SK-N-SH (cell line): Measurements from ENCODE around the gene ABCG1. TPM values are rescaled to one million over a fixed set of nuclear protein-coding genes. Genes with fewer than 3 reads are reported as not detected.

ENCODE experiments used
- CTCF ChIA-PET: fragments of 300-600, 350-600 bp; formaldehyde crosslinking; extraction: SDS; loops from one replicate; lab custom pipeline; 2021; lab: Yijun Ruan, JAX
- POLR2A ChIA-PET: fragments of 350-600 bp; sonication (Branson Sonifier 250); formaldehyde crosslinking; extraction: SDS; loops from one replicate; lab custom pipeline; 2020; ENCODE audit warnings: antibody characterized with exemption, inconsistent platforms; lab: Yijun Ruan, JAX
- DNase-seq: peaks from one replicate; pipeline ENCODE4 v3.0.0; 2012
- H2AFZ ChIP-seq: fragments of 200-600 bp; sonication (generic); 2 replicates; pipeline ENCODE4 v1.8.1; 2016; ENCODE audit warnings: antibody characterized with exemption, mild to moderate bottlenecking, low read depth
- H3F3A ChIP-seq: fragments of 200-600 bp; sonication (generic); replicated peaks from 2 replicates; pipeline ENCODE3; 2016; ENCODE audit warnings: antibody characterized with exemption, mild to moderate bottlenecking; ENCODE audit not compliant: insufficient read depth
- H3K27ac ChIP-seq, 2 experiments: fragments of 200-500 bp in 1 of 2; fragments of 200-600 bp in 1 of 2; sonication (Bioruptor generic) in 1 of 2; sonication (generic), shearing (Covaris generic) in 1 of 2; 2 replicates each; pipeline versions ENCODE4 v1.5.1 to v1.6.1; 2014 to 2016; ENCODE audit warnings: low read depth in 2 of 2, inconsistent platforms in 1 of 2, low read length in 1 of 2, mild to moderate bottlenecking in 1 of 2, mixed read lengths in 1 of 2
- H3K27me3 ChIP-seq: fragments of 200-600 bp; sonication (generic), shearing (Covaris generic); 2 replicates; pipeline ENCODE4 v1.6.1; 2016; ENCODE audit warnings: mixed run types; ENCODE audit not compliant: insufficient read depth
- H3K36me3 ChIP-seq, 2 experiments: fragments of 200-500 bp in 1 of 2; fragments of 200-600 bp in 1 of 2; sonication (Bioruptor generic) in 1 of 2; sonication (generic) in 1 of 2; replicated peaks in 1 of 2; 2 replicates each; pipeline versions ENCODE3 to v1.5.1; 2014 to 2016; ENCODE audit warnings: low read length in 1 of 2, mild to moderate bottlenecking in 1 of 2; ENCODE audit not compliant: insufficient read depth in 2 of 2, control insufficient read depth in 1 of 2
- H3K4me1 ChIP-seq, 2 experiments: fragments of 200-500 bp in 1 of 2; fragments of 200-600 bp in 1 of 2; sonication (Bioruptor generic) in 1 of 2; sonication (generic), shearing (Covaris generic) in 1 of 2; 2 replicates each; pipeline versions ENCODE4 v1.5.1 to v1.6.1; 2014 to 2016; ENCODE audit warnings: low read depth in 1 of 2, low read length in 1 of 2, mixed run types in 1 of 2; ENCODE audit not compliant: insufficient read depth in 2 of 2, control insufficient read depth in 1 of 2
- H3K4me2 ChIP-seq: fragments of 200-600 bp; sonication (generic), shearing (Covaris generic); 2 replicates; pipeline ENCODE4 v1.6.1; 2017; ENCODE audit warnings: mixed run types
- H3K4me3 ChIP-seq, 2 experiments: fragments of 200-500 bp in 1 of 2; fragments of 200-600 bp in 1 of 2; sonication (Bioruptor generic) in 1 of 2; sonication (generic), shearing (Covaris generic) in 1 of 2; 2 replicates each; pipeline versions ENCODE4 v1.5.1 to v1.8.1; 2014 to 2016; ENCODE audit warnings: low read depth in 2 of 2, inconsistent platforms in 1 of 2, low read length in 1 of 2, mild to moderate bottlenecking in 1 of 2, mixed read lengths in 1 of 2, moderate library complexity in 1 of 2
- H3K79me2 ChIP-seq: fragments of 200-600 bp; sonication (generic); 2 replicates; pipeline ENCODE4 v1.8.1; 2017; ENCODE audit warnings: mild to moderate bottlenecking; ENCODE audit not compliant: insufficient read depth
- H3K9ac ChIP-seq: fragments of 200-600 bp; sonication (generic); 2 replicates; pipeline ENCODE4 v1.6.1; 2017; ENCODE audit warnings: mixed run types
- H3K9me2 ChIP-seq: fragments of 200-600 bp; sonication (generic); 2 replicates; pipeline ENCODE4 v1.6.1; 2017; ENCODE audit warnings: mixed run types
- H3K9me3 ChIP-seq: fragments of 200-600 bp; sonication (generic); 2 replicates; pipeline ENCODE4 v1.6.1; 2017; ENCODE audit warnings: mixed run types, mild to moderate bottlenecking, moderate library complexity
- H4K20me1 ChIP-seq: fragments of 200-600 bp; sonication (generic); 2 replicates; pipeline ENCODE4 v1.6.1; 2017; ENCODE audit warnings: mild to moderate bottlenecking, mixed run types; ENCODE audit not compliant: insufficient read depth
- EP300 ChIP-seq, 2 experiments: IDR thresholded peaks; 2 replicates each; pipeline versions ENCODE4 v1.4.0 to v1.6.1; 2012; ENCODE audit warnings: borderline replicate concordance in 1 of 2, low read depth in 1 of 2, low read length in 1 of 2
- FOSL2 ChIP-seq: IDR thresholded peaks from 2 replicates; pipeline ENCODE4 v1.4.0; 2012; ENCODE audit warnings: low read depth, mild to moderate bottlenecking, moderate library complexity, borderline replicate concordance
- FOXJ3 ChIP-seq: sonication (generic); formaldehyde crosslinking; IDR thresholded peaks from 2 replicates; pipeline ENCODE4 v1.5.1; 2020; ENCODE audit warnings: mild to moderate bottlenecking, missing genetic modification reagents
- GABPA ChIP-seq: IDR thresholded peaks from 2 replicates; pipeline ENCODE4 v1.4.0; 2012; ENCODE audit warnings: low read depth, mild to moderate bottlenecking
- MXI1 ChIP-seq: IDR thresholded peaks from 2 replicates; pipeline ENCODE4 v1.6.1; 2012; ENCODE audit warnings: mild to moderate bottlenecking, low read depth, low read length, improper control_type of control experiment
- RFX5 ChIP-seq: IDR thresholded peaks from 2 replicates; pipeline ENCODE4 v1.6.1; 2012; ENCODE audit warnings: mild to moderate bottlenecking, improper control_type of control experiment, low read length
- RXRA ChIP-seq: IDR thresholded peaks from 2 replicates; pipeline ENCODE4 v1.4.0; 2012; ENCODE audit warnings: low read depth, mild to moderate bottlenecking, borderline replicate concordance
- SIN3A ChIP-seq: IDR thresholded peaks from 2 replicates; pipeline ENCODE4 v1.6.1; 2012; ENCODE audit warnings: low read depth, mild to moderate bottlenecking, low read length, moderate library complexity, borderline replicate concordance
- TCF12 ChIP-seq: IDR thresholded peaks from 2 replicates; pipeline ENCODE4 v1.4.0; 2012
- TEAD4 ChIP-seq: IDR thresholded peaks from 2 replicates; pipeline ENCODE4 v1.4.0; 2012; ENCODE audit warnings: mild to moderate bottlenecking, borderline replicate concordance; ENCODE audit not compliant: insufficient read depth
- WGBS: methylation state at CpG from one replicate; pipeline ENCODE4 v1.1.6; 2017; ENCODE audit warnings: low lambda C conversion rate; 5-methylcytosine and 5-hydroxymethylcytosine counted together
- polyA plus RNA-seq, 3 experiments: library from polyadenylated mRNA; depleted of rRNA; stranded (reverse); fragments of >200 nt; gene quantifications; 2 replicates each; pipeline ENCODE4 v1.2.3, GENCODE V29; 2012
- TF ChIP-seq, protein P1 (sequence below): IDR thresholded peaks from 2 replicates; pipeline ENCODE4 v1.6.1; 2012; ENCODE audit warnings: mild to moderate bottlenecking, low read depth, low read length, moderate library complexity
- TF ChIP-seq, protein P2 (sequence below): IDR thresholded peaks from 2 replicates; pipeline ENCODE4; 2012

The ABCG1 gene
- polyA plus RNA-seq, 1 of the 3 experiments (the other 2 are of a cell fraction) = 0.07 TPM

DNA sequence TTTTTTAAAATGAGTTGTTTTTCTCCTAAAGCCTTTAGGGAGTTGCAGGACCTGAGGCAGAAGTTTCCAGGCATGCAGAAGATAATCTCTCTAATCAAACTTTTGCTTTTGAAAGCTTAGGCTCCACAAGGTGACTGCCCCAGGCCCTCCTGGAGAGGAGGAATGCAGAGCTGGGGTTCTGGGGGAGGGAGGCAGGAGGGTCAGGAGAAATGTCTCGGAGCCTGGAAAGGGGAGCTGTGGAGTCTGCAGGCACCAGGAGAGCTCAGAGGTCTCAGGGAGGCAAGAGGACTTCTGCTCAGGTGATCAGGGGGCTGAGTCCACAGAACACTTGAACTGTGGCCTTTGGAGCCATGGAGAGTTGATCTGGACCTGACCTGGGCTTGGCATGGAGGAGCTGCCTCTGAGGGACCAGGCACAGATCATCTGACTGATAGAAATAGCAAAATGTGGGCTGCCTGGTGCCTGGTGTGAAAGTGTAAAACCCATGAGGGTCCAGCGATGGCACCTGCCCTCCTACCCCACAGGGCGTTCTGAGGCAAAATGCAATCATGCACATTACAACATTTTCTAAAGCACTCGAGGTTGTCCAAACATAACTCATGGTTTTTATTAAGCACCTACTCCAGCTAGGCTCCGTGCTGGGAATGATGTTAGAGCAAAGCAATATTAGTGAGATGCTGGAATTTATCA lies 10.0 kb upstream of the ABCG1 start:
- Histone ChIP-seq H3K79me2 (no peaks in the 10 kb centered on the region), H3K27ac (no peak overlapping the region), H3K4me3 (no peak overlapping the region), H3K9me2 (no peaks in the 10 kb centered on the region), H3F3A (no peaks in the 10 kb centered on the region), H3K4me1 (no peaks in the 10 kb centered on the region; a peak in 1 of 4 replicates), H3K9ac (no peak overlapping the region), H3K36me3 (no peaks in the 10 kb centered on the region), H3K9me3 (no peaks in the 10 kb centered on the region), H3K4me2 (no peak overlapping the region), H4K20me1 (no peaks in the 10 kb centered on the region), H3K27me3 (no peaks in the 10 kb centered on the region), H2AFZ (no peak overlapping the region)
- no peak for DNase-seq
- TF ChIP-seq TEAD4 (no peak), RFX5 (no peak), RXRA (no peak), FOSL2 (no peak), SIN3A (no peak), MXI1 (no peak), TCF12 (no peak), GABPA (no peak), EP300 (IDR thresholded peaks at IDR 0.05; ENCODE audit: borderline replicate concordance in 1 of 2, low read depth in 1 of 2, low read length in 1 of 2) (no peak), FOXJ3 (CRISPR knock-in tag) (no peak)
- TF ChIP-seq, protein P1, sequence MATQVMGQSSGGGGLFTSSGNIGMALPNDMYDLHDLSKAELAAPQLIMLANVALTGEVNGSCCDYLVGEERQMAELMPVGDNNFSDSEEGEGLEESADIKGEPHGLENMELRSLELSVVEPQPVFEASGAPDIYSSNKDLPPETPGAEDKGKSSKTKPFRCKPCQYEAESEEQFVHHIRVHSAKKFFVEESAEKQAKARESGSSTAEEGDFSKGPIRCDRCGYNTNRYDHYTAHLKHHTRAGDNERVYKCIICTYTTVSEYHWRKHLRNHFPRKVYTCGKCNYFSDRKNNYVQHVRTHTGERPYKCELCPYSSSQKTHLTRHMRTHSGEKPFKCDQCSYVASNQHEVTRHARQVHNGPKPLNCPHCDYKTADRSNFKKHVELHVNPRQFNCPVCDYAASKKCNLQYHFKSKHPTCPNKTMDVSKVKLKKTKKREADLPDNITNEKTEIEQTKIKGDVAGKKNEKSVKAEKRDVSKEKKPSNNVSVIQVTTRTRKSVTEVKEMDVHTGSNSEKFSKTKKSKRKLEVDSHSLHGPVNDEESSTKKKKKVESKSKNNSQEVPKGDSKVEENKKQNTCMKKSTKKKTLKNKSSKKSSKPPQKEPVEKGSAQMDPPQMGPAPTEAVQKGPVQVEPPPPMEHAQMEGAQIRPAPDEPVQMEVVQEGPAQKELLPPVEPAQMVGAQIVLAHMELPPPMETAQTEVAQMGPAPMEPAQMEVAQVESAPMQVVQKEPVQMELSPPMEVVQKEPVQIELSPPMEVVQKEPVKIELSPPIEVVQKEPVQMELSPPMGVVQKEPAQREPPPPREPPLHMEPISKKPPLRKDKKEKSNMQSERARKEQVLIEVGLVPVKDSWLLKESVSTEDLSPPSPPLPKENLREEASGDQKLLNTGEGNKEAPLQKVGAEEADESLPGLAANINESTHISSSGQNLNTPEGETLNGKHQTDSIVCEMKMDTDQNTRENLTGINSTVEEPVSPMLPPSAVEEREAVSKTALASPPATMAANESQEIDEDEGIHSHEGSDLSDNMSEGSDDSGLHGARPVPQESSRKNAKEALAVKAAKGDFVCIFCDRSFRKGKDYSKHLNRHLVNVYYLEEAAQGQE = no peak
- TF ChIP-seq, protein P2, sequence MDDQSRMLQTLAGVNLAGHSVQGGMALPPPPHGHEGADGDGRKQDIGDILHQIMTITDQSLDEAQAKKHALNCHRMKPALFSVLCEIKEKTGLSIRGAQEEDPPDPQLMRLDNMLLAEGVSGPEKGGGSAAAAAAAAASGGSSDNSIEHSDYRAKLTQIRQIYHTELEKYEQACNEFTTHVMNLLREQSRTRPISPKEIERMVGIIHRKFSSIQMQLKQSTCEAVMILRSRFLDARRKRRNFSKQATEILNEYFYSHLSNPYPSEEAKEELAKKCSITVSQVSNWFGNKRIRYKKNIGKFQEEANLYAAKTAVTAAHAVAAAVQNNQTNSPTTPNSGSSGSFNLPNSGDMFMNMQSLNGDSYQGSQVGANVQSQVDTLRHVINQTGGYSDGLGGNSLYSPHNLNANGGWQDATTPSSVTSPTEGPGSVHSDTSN = no peak
- CTCF ChIA-PET = interaction anchor here (0.8 to 2.0 kb wide), 5 partner anchors 32 to 63 kb away, joined by 3 to 4 read pairs (median 3); no protein-coding TSS in a partner anchor
- 28% methylated on average over 5 of the region's 5 CpGs for WGBS
- POLR2A ChIA-PET = no interaction called here
